ENCODE data around the gene SLC4A7.
"Not testable (repeated sequence)": the region's sequence is repeated elsewhere in the genome, so short reads cannot be mapped to it uniquely, and the experiment has no call there.

SLC4A7 gene

DNA sequence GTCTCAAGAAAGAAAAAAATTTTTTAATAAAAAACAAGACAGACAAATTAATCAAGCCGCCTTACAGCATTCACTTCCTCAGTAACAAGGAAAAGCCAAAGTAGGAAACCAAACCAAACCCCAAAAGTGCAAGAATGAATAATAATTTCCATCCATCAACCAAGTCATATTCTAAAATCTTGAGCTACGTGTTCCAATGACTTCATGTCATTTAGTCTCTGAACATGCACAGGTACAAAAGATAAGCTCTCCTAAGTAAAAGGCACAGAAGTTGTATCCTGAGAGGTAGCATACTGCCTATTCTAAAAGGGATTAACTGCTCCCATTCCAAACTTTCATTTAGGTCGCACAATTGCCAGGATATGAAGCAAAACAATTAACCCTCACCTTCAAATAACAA, 29.7 kb downstream of the SLC4A7 start:
- Histone ChIP-seq H3K27me3 (ENCODE audit: control insufficient read depth, insufficient read depth, low read length) (no peaks in the 10 kb centered on the region), H3K36me3 (ENCODE audit: control insufficient read depth, insufficient read depth, low read length) (no peaks in the 10 kb centered on the region), H3K9me3 (ENCODE audit: control insufficient read depth, insufficient read depth, low read length) (no peaks in the 10 kb centered on the region), H3K4me3 (ENCODE audit: low read depth, low read length) (no peak overlapping the region), H3K4me1 (ENCODE audit: control insufficient read depth, insufficient read depth, low read length) (peaks cover 4% of the 10 kb centered on the region), H3K9ac (ENCODE audit: low read depth, low read length) (no peak overlapping the region)

DNA sequence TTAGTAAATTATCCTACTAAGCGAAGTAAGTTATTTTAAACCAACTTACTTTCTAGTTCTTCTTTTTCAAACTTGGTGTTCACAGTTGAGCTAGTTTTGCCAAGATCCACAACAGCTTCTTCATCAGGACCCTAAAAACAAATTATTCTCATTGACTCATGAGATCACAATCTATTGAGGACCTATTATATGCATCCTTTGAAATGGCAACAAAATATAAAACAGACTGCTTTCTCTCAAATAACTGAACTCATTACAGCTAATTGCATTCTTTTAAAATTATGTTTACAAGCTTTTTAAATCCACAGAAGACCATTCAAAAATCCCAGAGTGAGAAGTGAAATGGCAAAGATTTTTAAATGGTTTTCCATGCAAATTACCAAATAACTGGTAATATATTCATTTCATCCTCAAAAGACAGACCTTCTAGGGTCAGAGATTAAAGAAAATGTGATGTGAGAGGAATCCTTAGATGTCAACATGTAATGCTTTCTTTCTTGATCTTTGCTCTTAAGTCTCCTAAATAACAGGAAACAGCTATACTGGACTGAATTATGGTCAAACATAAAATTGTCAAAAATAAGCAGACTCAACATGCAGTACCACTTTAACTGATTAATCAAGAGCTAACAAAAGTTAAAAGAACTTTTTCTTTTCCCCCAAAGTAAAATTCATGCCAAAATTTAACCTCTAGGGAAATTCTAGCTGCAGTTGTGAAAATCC, 31.7 kb downstream of the SLC4A7 start:
- Histone ChIP-seq H3K4me1 (ENCODE audit: control insufficient read depth, insufficient read depth, low read length) (peaks cover 4% of the 10 kb centered on the region), H3K27me3 (ENCODE audit: control insufficient read depth, insufficient read depth, low read length) (no peaks in the 10 kb centered on the region), H3K9ac (ENCODE audit: low read depth, low read length) (no peak overlapping the region), H3K9me3 (ENCODE audit: control insufficient read depth, insufficient read depth, low read length) (no peaks in the 10 kb centered on the region), H3K4me3 (ENCODE audit: low read depth, low read length) (no peak overlapping the region), H3K36me3 (ENCODE audit: control insufficient read depth, insufficient read depth, low read length) (no peaks in the 10 kb centered on the region)

DNA sequence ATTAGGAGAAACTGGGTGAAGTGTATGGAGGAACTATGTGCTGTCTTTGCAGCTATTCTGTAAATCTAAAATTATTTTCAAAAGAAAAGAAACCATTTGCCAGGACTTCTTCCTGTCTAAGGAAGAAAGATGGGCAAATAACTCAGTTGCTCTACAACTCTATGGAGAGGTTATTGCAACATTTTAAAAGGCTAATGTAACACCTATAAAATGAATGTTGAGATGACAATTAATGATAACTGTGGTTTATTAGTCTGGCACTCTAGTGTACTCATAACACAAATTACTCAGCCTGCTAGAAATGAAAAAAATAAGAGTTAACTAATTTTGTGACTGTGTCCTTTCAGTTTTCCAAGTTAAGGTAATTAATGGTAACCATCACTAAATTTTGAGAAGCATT, 32.3 kb downstream of the SLC4A7 start:
- peaks cover 2% of the 10 kb centered on the region for H3K4me1 ChIP-seq (ENCODE audit: control insufficient read depth, insufficient read depth, low read length)
- no peaks in the 10 kb centered on the region for H3K27me3 ChIP-seq (ENCODE audit: control insufficient read depth, insufficient read depth, low read length)
- H3K36me3 ChIP-seq (ENCODE audit: control insufficient read depth, insufficient read depth, low read length), result no peaks in the 10 kb centered on the region

DNA sequence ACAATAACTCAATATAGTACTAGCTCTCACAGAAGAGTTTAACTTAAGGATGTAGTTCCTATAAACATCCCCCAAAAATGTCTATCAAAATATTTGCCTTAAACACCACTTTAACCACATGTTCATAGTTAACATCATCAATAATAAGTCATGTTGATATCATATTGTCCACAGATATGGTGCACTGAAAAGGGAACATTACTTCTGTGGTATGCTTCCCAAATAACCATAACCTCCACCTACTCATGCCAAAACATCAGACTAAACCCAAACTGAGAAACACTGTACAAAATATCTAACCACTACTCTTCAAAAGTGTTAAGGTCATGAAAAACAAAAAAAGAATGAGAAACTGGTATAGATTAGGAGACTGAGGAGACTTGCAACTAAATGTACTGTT, 32.9 kb downstream of the SLC4A7 start:
- no peaks in the 10 kb centered on the region for H3K9me3 ChIP-seq (ENCODE audit: control insufficient read depth, insufficient read depth, low read length)
- H3K36me3 ChIP-seq (ENCODE audit: control insufficient read depth, insufficient read depth, low read length), result no peaks in the 10 kb centered on the region
- H3K4me1 ChIP-seq (ENCODE audit: control insufficient read depth, insufficient read depth, low read length), result no peaks in the 10 kb centered on the region
- H3K9ac ChIP-seq (ENCODE audit: low read depth, low read length), result no peak overlapping the region
- no peaks in the 10 kb centered on the region for H3K27me3 ChIP-seq (ENCODE audit: control insufficient read depth, insufficient read depth, low read length)
- no peak overlapping the region for H3K4me3 ChIP-seq (ENCODE audit: low read depth, low read length)

More for the DNA sequence above, 32.3 kb downstream of the SLC4A7 start:
- H3K4me3 ChIP-seq (ENCODE audit: low read depth, low read length), result no peak overlapping the region
- no peak overlapping the region for H3K9ac ChIP-seq (ENCODE audit: low read depth, low read length)
- no peaks in the 10 kb centered on the region for H3K9me3 ChIP-seq (ENCODE audit: control insufficient read depth, insufficient read depth, low read length)

DNA sequence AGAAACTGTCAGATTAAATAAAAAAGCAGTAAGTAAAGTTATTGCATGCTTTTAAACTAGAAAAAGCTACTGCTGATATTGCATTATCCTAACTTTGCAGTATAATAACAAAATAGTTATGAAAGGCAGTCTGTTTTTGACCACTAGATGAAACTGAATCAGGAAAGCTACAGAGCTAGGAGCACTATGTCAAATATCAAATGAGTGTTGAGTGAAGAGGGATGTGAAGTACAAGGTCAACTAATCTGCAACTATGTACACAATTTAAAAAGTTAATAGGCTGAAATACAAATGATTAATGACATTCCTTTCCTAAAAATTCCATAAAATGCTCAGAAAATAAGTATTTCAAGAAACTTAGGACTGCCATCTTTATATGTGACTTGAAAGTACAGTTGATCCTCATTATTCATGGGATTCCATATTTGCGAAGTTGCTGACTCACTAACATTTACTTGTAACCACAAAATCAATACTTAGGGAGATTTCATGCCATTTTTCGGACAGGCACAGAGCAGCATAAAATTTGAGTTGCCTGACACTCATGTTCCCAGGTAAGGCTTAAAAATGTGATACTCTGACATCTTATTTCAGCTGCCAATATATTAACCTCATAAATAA, 34.5 kb downstream of the SLC4A7 start:
- no peaks in the 10 kb centered on the region for H3K9me3 ChIP-seq (ENCODE audit: control insufficient read depth, insufficient read depth, low read length)
- no peaks in the 10 kb centered on the region for H3K27me3 ChIP-seq (ENCODE audit: control insufficient read depth, insufficient read depth, low read length)
- H3K4me1 ChIP-seq (ENCODE audit: control insufficient read depth, insufficient read depth, low read length), result no peaks in the 10 kb centered on the region
- H3K9ac ChIP-seq (ENCODE audit: low read depth, low read length), result no peak overlapping the region
- no peaks in the 10 kb centered on the region for H3K36me3 ChIP-seq (ENCODE audit: control insufficient read depth, insufficient read depth, low read length)
- H3K4me3 ChIP-seq (ENCODE audit: low read depth, low read length), result no peak overlapping the region

DNA sequence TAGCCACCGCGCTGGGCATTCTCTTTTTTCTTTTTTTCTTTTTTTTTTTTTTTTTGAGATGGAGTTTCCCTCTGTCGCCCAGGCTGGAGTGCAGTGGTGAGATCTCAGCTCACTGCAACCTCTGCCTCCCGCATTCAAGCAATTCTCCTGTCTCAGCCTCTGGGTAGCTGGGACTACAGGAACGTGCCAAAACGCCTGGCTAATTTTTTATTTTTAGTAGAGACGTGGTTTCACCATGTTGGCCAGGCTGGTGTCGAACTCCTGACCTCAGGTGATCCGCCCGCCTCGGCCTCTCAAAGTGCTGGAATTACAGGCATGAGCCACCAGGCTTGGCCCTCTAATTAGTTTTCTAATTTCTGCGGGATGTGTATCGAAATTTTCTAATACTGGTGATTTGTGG, 41.2 kb downstream of the SLC4A7 start:
- not testable (repeated sequence) for H3K9me3 ChIP-seq (ENCODE audit: control insufficient read depth, insufficient read depth, low read length); H3K4me3 ChIP-seq (ENCODE audit: low read depth, low read length); H3K9ac ChIP-seq (ENCODE audit: low read depth, low read length); H3K36me3 ChIP-seq (ENCODE audit: control insufficient read depth, insufficient read depth, low read length); H3K4me1 ChIP-seq (ENCODE audit: control insufficient read depth, insufficient read depth, low read length); H3K27me3 ChIP-seq (ENCODE audit: control insufficient read depth, insufficient read depth, low read length)

DNA sequence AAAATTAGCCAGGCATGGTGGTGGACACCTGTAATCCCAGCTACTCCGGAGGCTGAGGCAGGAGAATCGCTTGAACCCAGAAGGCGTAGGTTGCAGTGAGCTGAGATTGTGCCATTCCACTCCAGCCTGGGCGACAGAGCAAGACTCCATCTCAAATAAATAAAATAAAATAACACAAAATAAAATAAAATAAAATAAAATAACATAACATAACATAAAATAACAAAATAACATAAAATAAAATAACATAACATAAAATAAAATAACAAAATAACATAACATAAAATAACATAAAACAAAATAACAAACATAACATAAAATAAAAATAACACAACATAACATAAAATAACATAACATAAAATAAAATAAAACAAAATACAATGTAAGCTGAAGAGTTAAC, 45.8 kb downstream of the SLC4A7 start:
- H3K27me3 ChIP-seq (ENCODE audit: control insufficient read depth, insufficient read depth, low read length); H3K9ac ChIP-seq (ENCODE audit: low read depth, low read length); H3K9me3 ChIP-seq (ENCODE audit: control insufficient read depth, insufficient read depth, low read length); H3K4me3 ChIP-seq (ENCODE audit: low read depth, low read length); H3K4me1 ChIP-seq (ENCODE audit: control insufficient read depth, insufficient read depth, low read length); H3K36me3 ChIP-seq (ENCODE audit: control insufficient read depth, insufficient read depth, low read length): not testable (repeated sequence)

DNA sequence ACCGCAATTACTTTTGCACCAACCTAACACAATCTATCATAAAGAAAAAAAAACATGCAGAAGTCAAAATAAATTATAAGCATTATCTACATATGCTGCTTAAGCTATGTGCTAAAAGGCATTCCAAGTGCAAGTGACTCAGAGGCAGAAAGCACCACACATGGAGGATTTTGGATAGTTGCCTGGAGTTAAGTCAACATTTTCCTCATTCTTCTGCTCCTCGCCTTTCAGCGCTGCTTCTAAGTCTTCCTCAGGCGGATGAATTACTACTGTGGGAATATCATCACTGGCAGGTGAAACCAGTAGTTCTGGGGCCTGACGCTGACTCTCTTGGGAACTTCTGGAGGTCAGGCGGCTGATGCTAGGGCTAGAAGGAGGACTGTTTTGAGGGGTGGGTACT, 53.1 kb downstream of the SLC4A7 start:
- H3K4me1 ChIP-seq (ENCODE audit: control insufficient read depth, insufficient read depth, low read length), result no peaks in the 10 kb centered on the region
- H3K9me3 ChIP-seq (ENCODE audit: control insufficient read depth, insufficient read depth, low read length), result no peaks in the 10 kb centered on the region
- no peak overlapping the region for H3K4me3 ChIP-seq (ENCODE audit: low read depth, low read length)
- peaks cover 14% of the 10 kb centered on the region for H3K36me3 ChIP-seq (ENCODE audit: control insufficient read depth, insufficient read depth, low read length)
- H3K9ac ChIP-seq (ENCODE audit: low read depth, low read length), result no peak overlapping the region
- H3K27me3 ChIP-seq (ENCODE audit: control insufficient read depth, insufficient read depth, low read length), result no peaks in the 10 kb centered on the region

DNA sequence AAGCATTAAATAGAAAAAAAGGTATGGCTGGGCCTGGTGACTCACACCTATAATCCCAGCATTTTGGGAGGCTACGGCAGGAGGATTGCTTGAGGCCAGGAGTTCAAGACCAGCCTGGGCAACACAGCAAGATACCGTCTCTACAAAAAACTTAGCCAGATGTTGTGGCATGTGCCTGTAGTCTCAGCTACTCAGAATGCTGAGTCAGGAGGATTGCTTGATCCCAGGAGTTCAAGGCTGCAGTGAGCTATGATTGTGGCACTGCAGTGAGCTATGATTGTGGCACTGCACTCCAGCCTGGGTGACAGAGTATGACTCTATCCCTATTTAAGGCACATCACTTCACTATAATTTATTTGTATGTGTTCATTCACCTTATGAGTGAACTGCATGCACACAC, 54.3 kb downstream of the SLC4A7 start:
- H3K4me1 ChIP-seq (ENCODE audit: control insufficient read depth, insufficient read depth, low read length), result no peaks in the 10 kb centered on the region
- no peak overlapping the region for H3K9ac ChIP-seq (ENCODE audit: low read depth, low read length)
- no peaks in the 10 kb centered on the region for H3K9me3 ChIP-seq (ENCODE audit: control insufficient read depth, insufficient read depth, low read length)
- no peaks in the 10 kb centered on the region for H3K27me3 ChIP-seq (ENCODE audit: control insufficient read depth, insufficient read depth, low read length)
- H3K36me3 ChIP-seq (ENCODE audit: control insufficient read depth, insufficient read depth, low read length), result peaks cover 14% of the 10 kb centered on the region
- no peak overlapping the region for H3K4me3 ChIP-seq (ENCODE audit: low read depth, low read length)

DNA sequence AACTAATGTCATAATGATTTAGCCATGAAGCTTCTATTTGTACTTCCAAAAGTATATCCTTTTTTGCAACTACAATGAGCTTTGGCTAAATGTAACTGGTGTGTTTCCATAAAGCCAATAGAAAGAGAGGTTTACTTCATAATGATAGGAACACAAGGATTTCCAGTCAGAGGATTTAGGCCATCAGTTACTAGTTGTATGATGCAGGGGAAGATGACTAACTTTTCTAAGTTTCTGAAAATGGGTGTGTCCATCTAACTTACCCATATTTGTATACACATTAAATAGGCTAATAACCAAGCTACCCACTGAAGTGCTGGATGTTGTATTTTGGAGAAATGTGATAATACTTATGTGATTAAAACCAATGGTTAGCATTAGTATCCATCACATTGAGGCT, 55.7 kb downstream of the SLC4A7 start:
- peaks cover 10% of the 10 kb centered on the region for H3K36me3 ChIP-seq (ENCODE audit: control insufficient read depth, insufficient read depth, low read length)

DNA sequence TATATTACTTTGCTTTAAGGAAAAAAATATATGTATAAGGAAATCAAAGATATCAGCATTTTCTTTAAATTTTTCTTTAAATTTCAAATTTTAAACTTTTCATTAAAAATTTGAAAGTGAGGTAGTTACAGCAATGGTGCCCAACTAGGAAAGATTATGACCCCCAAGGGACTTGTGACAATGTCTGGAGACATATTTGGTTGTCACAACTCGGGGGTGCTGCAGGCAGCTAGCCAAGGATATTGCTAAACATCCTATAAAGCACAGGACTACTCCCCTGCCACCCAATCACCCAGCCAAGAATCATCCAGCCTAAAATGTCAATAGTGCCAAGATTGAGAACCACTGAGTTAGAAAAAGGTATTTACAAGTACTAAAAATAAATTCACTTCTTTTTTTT, 57.3 kb downstream of the SLC4A7 start:
- H3K9me3 ChIP-seq (ENCODE audit: control insufficient read depth, insufficient read depth, low read length), result no peaks in the 10 kb centered on the region
- peaks cover 4% of the 10 kb centered on the region for H3K36me3 ChIP-seq (ENCODE audit: control insufficient read depth, insufficient read depth, low read length)
- H3K9ac ChIP-seq (ENCODE audit: low read depth, low read length), result no peak overlapping the region
- no peaks in the 10 kb centered on the region for H3K27me3 ChIP-seq (ENCODE audit: control insufficient read depth, insufficient read depth, low read length)
- no peaks in the 10 kb centered on the region for H3K4me1 ChIP-seq (ENCODE audit: control insufficient read depth, insufficient read depth, low read length)
- H3K4me3 ChIP-seq (ENCODE audit: low read depth, low read length), result no peak overlapping the region

More for the DNA sequence above, 55.7 kb downstream of the SLC4A7 start:
- H3K9me3 ChIP-seq (ENCODE audit: control insufficient read depth, insufficient read depth, low read length), result no peaks in the 10 kb centered on the region
- no peaks in the 10 kb centered on the region for H3K4me1 ChIP-seq (ENCODE audit: control insufficient read depth, insufficient read depth, low read length)
- no peaks in the 10 kb centered on the region for H3K27me3 ChIP-seq (ENCODE audit: control insufficient read depth, insufficient read depth, low read length)
- no peak overlapping the region for H3K9ac ChIP-seq (ENCODE audit: low read depth, low read length)
- H3K4me3 ChIP-seq (ENCODE audit: low read depth, low read length), result no peak overlapping the region

DNA sequence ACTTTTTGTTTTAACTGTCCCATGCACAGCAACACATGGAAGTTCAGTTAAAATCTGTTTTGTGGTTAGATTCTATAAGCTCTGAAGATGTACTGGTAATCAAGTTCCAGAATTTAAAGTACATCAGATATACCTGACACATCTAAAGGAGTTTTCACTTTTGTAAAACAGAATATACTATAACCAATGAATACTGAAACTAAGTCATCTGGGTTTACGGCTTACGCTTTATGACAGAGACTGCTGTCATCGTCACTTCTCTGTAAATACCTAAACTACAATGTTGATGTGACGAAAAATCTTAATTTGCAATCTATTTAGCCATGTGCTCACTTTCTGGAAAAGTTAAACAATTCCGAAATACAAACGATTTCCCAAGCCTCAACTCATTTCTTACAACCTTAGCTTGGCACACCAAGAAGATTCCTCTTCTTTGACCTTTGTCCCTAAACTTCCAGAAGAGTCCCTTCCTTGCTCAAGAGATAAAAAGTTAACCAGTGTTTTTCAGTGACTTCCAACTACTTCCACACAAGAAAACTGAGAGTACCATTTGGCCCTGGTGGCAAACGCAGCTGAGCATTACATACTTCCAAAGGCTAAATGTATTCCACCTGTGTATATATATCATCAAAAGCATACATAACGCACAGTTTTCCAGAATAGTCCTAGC, 58.2 kb downstream of the SLC4A7 start:
- Histone ChIP-seq H3K9me3 (ENCODE audit: control insufficient read depth, insufficient read depth, low read length) (no peaks in the 10 kb centered on the region), H3K36me3 (ENCODE audit: control insufficient read depth, insufficient read depth, low read length) (peaks cover 4% of the 10 kb centered on the region), H3K27me3 (ENCODE audit: control insufficient read depth, insufficient read depth, low read length) (no peaks in the 10 kb centered on the region), H3K4me1 (ENCODE audit: control insufficient read depth, insufficient read depth, low read length) (no peaks in the 10 kb centered on the region), H3K9ac (ENCODE audit: low read depth, low read length) (no peak overlapping the region), H3K4me3 (ENCODE audit: low read depth, low read length) (no peak overlapping the region)
